Loucy (cell line): ENCODE measurements around the gene PTH2R.

ENCODE experiments used
- H2AFZ ChIP-seq: fragments of 200-600 bp; sonication (generic); 2 replicates; pipeline ENCODE4 v1.6.0; 2016; ENCODE audit warnings: antibody characterized with exemption, mild to moderate bottlenecking, low read length, moderate library complexity
- H3F3A ChIP-seq: fragments of 200-600 bp; 2 replicates; pipeline ENCODE4 v1.6.0; 2016; ENCODE audit warnings: antibody characterized with exemption, low read depth, mild to moderate bottlenecking
- H3K27me3 ChIP-seq: fragments of 200-600 bp; sonication (generic); 2 replicates; pipeline ENCODE4 v1.6.1; 2014; ENCODE audit warnings: low read length, mild to moderate bottlenecking; ENCODE audit not compliant: insufficient read depth, poor library complexity, severe bottlenecking
- H3K36me3 ChIP-seq: fragments of 200-600 bp; sonication (generic); 2 replicates; pipeline ENCODE4 v1.6.1; 2016; ENCODE audit warnings: low read length; ENCODE audit not compliant: insufficient read depth
- H3K4me1 ChIP-seq: fragments of 200-600 bp; sonication (generic); 2 replicates; pipeline ENCODE4 v1.5.1; 2014; ENCODE audit warnings: low read length, mild to moderate bottlenecking; ENCODE audit not compliant: insufficient read depth, poor library complexity, severe bottlenecking
- H3K4me2 ChIP-seq: fragments of 200-600 bp; sonication (generic); 2 replicates; pipeline ENCODE4 v1.6.0; 2014; ENCODE audit warnings: antibody characterized with exemption, low read length, low read depth, mild to moderate bottlenecking; ENCODE audit not compliant: poor library complexity, severe bottlenecking
- H3K4me3 ChIP-seq: fragments of 200-600 bp; sonication (generic); 2 replicates; pipeline ENCODE4 v1.5.1; 2014; ENCODE audit warnings: low read length, mild to moderate bottlenecking, mixed read lengths; ENCODE audit not compliant: poor library complexity, severe bottlenecking
- H3K79me2 ChIP-seq: fragments of 200-600 bp; sonication (generic); 2 replicates; pipeline ENCODE4 v1.6.1; 2014; ENCODE audit warnings: low read length; ENCODE audit not compliant: insufficient read depth
- H3K9ac ChIP-seq: fragments of 200-600 bp; sonication (generic); 2 replicates; pipeline ENCODE4 v1.6.0; 2014; ENCODE audit warnings: mild to moderate bottlenecking, low read depth, low read length, moderate library complexity; ENCODE audit not compliant: poor library complexity, severe bottlenecking
- H3K9me2 ChIP-seq: fragments of 200-600 bp; sonication (generic); replicated peaks from 2 replicates; pipeline ENCODE4 v1.6.1; 2016; ENCODE audit warnings: low read depth, low read length, mixed read lengths
- H3K9me3 ChIP-seq: fragments of 200-600 bp; sonication (generic); 2 replicates; pipeline ENCODE4 v1.6.1; 2014; ENCODE audit warnings: mild to moderate bottlenecking, antibody characterized with exemption, low read length, low read depth; ENCODE audit not compliant: insufficient read depth
- H4K20me1 ChIP-seq: fragments of 200-600 bp; sonication (generic); 2 replicates; pipeline ENCODE4 v1.6.0; 2014; ENCODE audit warnings: antibody characterized with exemption, low read length, mild to moderate bottlenecking; ENCODE audit not compliant: insufficient read depth, poor library complexity, severe bottlenecking
- CTCF ChIP-seq: fragments of 200-600 bp; sonication (generic); conservative IDR thresholded peaks from 2 replicates; pipeline ENCODE4 v1.5.1; 2014; ENCODE audit warnings: mild to moderate bottlenecking, antibody characterized with exemption, low read length
- EZH2phosphoT487 ChIP-seq: fragments of 200-600 bp; IDR thresholded peaks from 2 replicates; pipeline ENCODE4 v1.6.1; 2018; ENCODE audit warnings: antibody characterized with exemption, mild to moderate bottlenecking, moderate library complexity, borderline replicate concordance

The PTH2R gene

GRCh38 chr2:208399201-208399600 lies 7.4 kb upstream of the PTH2R start:
- no peaks in the 10 kb centered on the region for H3K4me1 ChIP-seq
- no peaks in the 10 kb centered on the region for H3K9me3 ChIP-seq
- no peaks in the 10 kb centered on the region for H3F3A ChIP-seq
- no peak overlapping the region for H3K4me3 ChIP-seq
- H3K9ac ChIP-seq = no peak overlapping the region
- no peak overlapping the region for H2AFZ ChIP-seq
- no peak for TF ChIP-seq CTCF
- no peaks in the 10 kb centered on the region for H3K9me2 ChIP-seq
- H3K27me3 ChIP-seq = no peaks in the 10 kb centered on the region
- H3K79me2 ChIP-seq = no peaks in the 10 kb centered on the region
- H3K36me3 ChIP-seq = no peaks in the 10 kb centered on the region
- no peaks in the 10 kb centered on the region for H4K20me1 ChIP-seq
- H3K4me2 ChIP-seq = no peak overlapping the region

GRCh38 chr2:208407667-208408066 lies 1.1 kb downstream of the PTH2R start:
- Histone ChIP-seq H3K4me3 (no peak overlapping the region), H3K79me2 (no peaks in the 10 kb centered on the region)
- no peak for TF ChIP-seq CTCF
- TF ChIP-seq EZH2phosphoT487 = no peak

GRCh38 chr2:208413931-208414330 lies 7.3 kb downstream of the PTH2R start:
- no peak overlapping the region for H3K4me2 ChIP-seq
- no peaks in the 10 kb centered on the region for H3K9me2 ChIP-seq
- H3K27me3 ChIP-seq = no peaks in the 10 kb centered on the region
- no peaks in the 10 kb centered on the region for H3K79me2 ChIP-seq
- no peaks in the 10 kb centered on the region for H3K9me3 ChIP-seq
- no peaks in the 10 kb centered on the region for H3F3A ChIP-seq
- H3K9ac ChIP-seq = no peak overlapping the region
- no peaks in the 10 kb centered on the region for H3K4me1 ChIP-seq
- no peak overlapping the region for H3K4me3 ChIP-seq
- TF ChIP-seq EZH2phosphoT487 (no peak), CTCF (no peak)
- H2AFZ ChIP-seq = no peak overlapping the region
- no peaks in the 10 kb centered on the region for H4K20me1 ChIP-seq
- H3K36me3 ChIP-seq = no peaks in the 10 kb centered on the region

More at GRCh38 chr2:208407667-208408066, 1.1 kb downstream of the PTH2R start:
- Histone ChIP-seq H3K9ac (no peak overlapping the region), H2AFZ (no peak overlapping the region), H3K27me3 (no peaks in the 10 kb centered on the region), H3K9me2 (no peaks in the 10 kb centered on the region), H3K9me3 (no peaks in the 10 kb centered on the region), H3K36me3 (no peaks in the 10 kb centered on the region), H3F3A (no peaks in the 10 kb centered on the region), H4K20me1 (no peaks in the 10 kb centered on the region), H3K4me1 (no peaks in the 10 kb centered on the region), H3K4me2 (no peak overlapping the region)
